Measurements from ENCODE around the gene BCLAF1.

Gene BCLAF1

GRCh38 chr6:136290410-136291010 is 864 bp upstream of the BCLAF1 start:
- H3K4me1 Mint-ChIP-seq (ENCODE audit: low read depth in 2 of 2): peaks cover 44% of the 10 kb centered on the region in 2 donors
- peaks cover 61% of the 10 kb centered on the region for H3K36me3 Mint-ChIP-seq (ENCODE audit: insufficient read depth)

GRCh38 chr6:136289327-136289578 is 393 bp downstream of the BCLAF1 start:
- ATAC-seq (replicated peaks) (peak; percentile 35), DNase-seq (peak; percentile 92 to 93 (median 93))
- Mint-ChIP-seq H3K27ac (peak overlapping the region; percentile 100), H3K9me3 (no peaks in the 10 kb centered on the region), H3K4me1 (ENCODE audit: low read depth in 2 of 2) (peaks cover 53 to 57% of the 10 kb centered on the region in 2 donors), H3K4me3 (peak overlapping the region; percentile 98 to 99), H3K27me3 (no peaks in the 10 kb centered on the region), H3K36me3 (ENCODE audit: insufficient read depth) (peaks cover 72% of the 10 kb centered on the region)

More at GRCh38 chr6:136290410-136291010, 864 bp upstream of the BCLAF1 start:
- peak overlapping the region; percentile 98 to 99 for H3K4me3 Mint-ChIP-seq
- ATAC-seq (replicated peaks) (peak; percentile 51), DNase-seq (peak; percentile 82 to 85 (median 83))
- H3K9me3 Mint-ChIP-seq: no peaks in the 10 kb centered on the region
- H3K27ac Mint-ChIP-seq: peak overlapping the region; percentile 100
- H3K27me3 Mint-ChIP-seq: no peaks in the 10 kb centered on the region

GRCh38 chr6:136288566-136289326 is 900 bp downstream of the BCLAF1 start:
- Mint-ChIP-seq H3K4me3 (peak overlapping the region; percentile 98 to 99), H3K4me1 (ENCODE audit: low read depth in 2 of 2) (peaks cover 56 to 59% of the 10 kb centered on the region in 2 donors), H3K9me3 (no peaks in the 10 kb centered on the region), H3K27ac (peak overlapping the region; percentile 100), H3K36me3 (ENCODE audit: insufficient read depth) (peaks cover 72% of the 10 kb centered on the region), H3K27me3 (no peaks in the 10 kb centered on the region)
- DNase-seq (peak; percentile 91 to 94 (median 93)), ATAC-seq (replicated peaks) (peak; percentile 61)

GRCh38 chr6:136284909-136285308 is 4.7 kb downstream of the BCLAF1 start:
- Mint-ChIP-seq H3K27me3 (no peaks in the 10 kb centered on the region), H3K4me3 (peak overlapping the region; percentile 98 to 99), H3K9me3 (no peaks in the 10 kb centered on the region), H3K36me3 (ENCODE audit: insufficient read depth) (peaks cover 89% of the 10 kb centered on the region), H3K4me1 (ENCODE audit: low read depth in 2 of 2) (peaks cover 68 to 84% of the 10 kb centered on the region in 2 donors), H3K27ac (peak overlapping the region; percentile 100)
- DNase-seq (no peak), ATAC-seq (replicated peaks) (no peak)

- H3K36me3 Mint-ChIP-seq (ENCODE audit: insufficient read depth): peaks cover 86% of the 10 kb centered on the region
- peak overlapping the region; percentile 63 to 79 for H3K4me3 Mint-ChIP-seq
- H3K27ac Mint-ChIP-seq: peak overlapping the region; percentile 65 to 100
- no peaks in the 10 kb centered on the region for H3K27me3 Mint-ChIP-seq
- peak; percentile 44 for ATAC-seq (replicated peaks)
- no peaks in the 10 kb centered on the region for H3K9me3 Mint-ChIP-seq
- H3K4me1 Mint-ChIP-seq (ENCODE audit: low read depth in 2 of 2): peaks cover 56 to 83% of the 10 kb centered on the region in 2 donors
- DNase-seq: no peak
Observed at GRCh38 chr6:136282906-136283305, 6.7 kb downstream of the BCLAF1 start.

GRCh38 chr6:136280032-136280609 is 9.5 kb downstream of the BCLAF1 start:
- H3K27ac Mint-ChIP-seq: peak overlapping the region; percentile 12 to 57

GRCh38 chr6:136274062-136274461 is 15.6 kb downstream of the BCLAF1 start:
- no peak for DNase-seq
- no peak overlapping the region for H3K4me3 Mint-ChIP-seq
- peak overlapping the region; percentile 23 to 73 for H3K27ac Mint-ChIP-seq
- H3K9me3 Mint-ChIP-seq: no peaks in the 10 kb centered on the region
- ATAC-seq (replicated peaks): no peak
- peaks cover 100% of the 10 kb centered on the region for H3K36me3 Mint-ChIP-seq (ENCODE audit: insufficient read depth)
- peaks cover 21 to 55% of the 10 kb centered on the region in 2 donors for H3K4me1 Mint-ChIP-seq (ENCODE audit: low read depth in 2 of 2)
- no peaks in the 10 kb centered on the region for H3K27me3 Mint-ChIP-seq

More at GRCh38 chr6:136280032-136280609, 9.5 kb downstream of the BCLAF1 start:
- H3K9me3 Mint-ChIP-seq: no peaks in the 10 kb centered on the region
- peaks cover 88% of the 10 kb centered on the region for H3K36me3 Mint-ChIP-seq (ENCODE audit: insufficient read depth)
- H3K27me3 Mint-ChIP-seq: no peaks in the 10 kb centered on the region
- H3K4me3 Mint-ChIP-seq: peak overlapping the region in 1 of 2 donors; percentile 79
- no peak for DNase-seq
- H3K4me1 Mint-ChIP-seq (ENCODE audit: low read depth in 2 of 2): peaks cover 43 to 71% of the 10 kb centered on the region in 2 donors
- ATAC-seq (replicated peaks): no peak

GRCh38 chr6:136265101-136265500 is 24.5 kb downstream of the BCLAF1 start:
- ATAC-seq (replicated peaks) (no peak), DNase-seq (no peak)
- Mint-ChIP-seq H3K9me3 (no peaks in the 10 kb centered on the region), H3K27ac (peak overlapping the region; percentile 7 to 29), H3K36me3 (ENCODE audit: insufficient read depth) (peaks cover 98% of the 10 kb centered on the region), H3K4me3 (peak overlapping the region in 1 of 2 donors; percentile 25), H3K4me1 (ENCODE audit: low read depth in 2 of 2) (peaks cover 26 to 41% of the 10 kb centered on the region in 2 donors), H3K27me3 (no peaks in the 10 kb centered on the region)

GRCh38 chr6:136262940-136263339 is 26.7 kb downstream of the BCLAF1 start:
- ATAC-seq (replicated peaks): no peak
- Mint-ChIP-seq H3K27ac (no peak overlapping the region), H3K36me3 (ENCODE audit: insufficient read depth) (peaks cover 98% of the 10 kb centered on the region), H3K4me1 (ENCODE audit: low read depth in 2 of 2) (peaks cover 26 to 33% of the 10 kb centered on the region in 2 donors), H3K4me3 (no peak overlapping the region), H3K27me3 (no peaks in the 10 kb centered on the region), H3K9me3 (no peaks in the 10 kb centered on the region)
- no peak for DNase-seq

GRCh38 chr6:136254851-136255466 is 34.7 kb downstream of the BCLAF1 start:
- H3K27ac Mint-ChIP-seq: no peak overlapping the region
- H3K4me1 Mint-ChIP-seq (ENCODE audit: low read depth in 2 of 2): peaks cover 10 to 33% of the 10 kb centered on the region in 2 donors
- DNase-seq (no peak), ATAC-seq (replicated peaks) (no peak)
- H3K4me3 Mint-ChIP-seq: no peak overlapping the region
- no peaks in the 10 kb centered on the region for H3K9me3 Mint-ChIP-seq
- no peaks in the 10 kb centered on the region for H3K27me3 Mint-ChIP-seq
- H3K36me3 Mint-ChIP-seq (ENCODE audit: insufficient read depth): peaks cover 85% of the 10 kb centered on the region

- Mint-ChIP-seq H3K27me3 (no peaks in the 10 kb centered on the region), H3K27ac (peak overlapping the region in 1 of 2 donors; percentile 71), H3K4me1 (ENCODE audit: low read depth in 2 of 2) (peaks cover 20 to 46% of the 10 kb centered on the region in 2 donors), H3K36me3 (ENCODE audit: insufficient read depth) (peaks cover 76% of the 10 kb centered on the region), H3K4me3 (no peak overlapping the region), H3K9me3 (no peaks in the 10 kb centered on the region)
- DNase-seq (no peak), ATAC-seq (replicated peaks) (no peak)
Observed at GRCh38 chr6:136253734-136254133, 35.9 kb downstream of the BCLAF1 start.

- no peak for DNase-seq
- H3K27ac Mint-ChIP-seq: peak overlapping the region in 1 of 2 donors; percentile 72
- H3K27me3 Mint-ChIP-seq: no peaks in the 10 kb centered on the region
- peaks cover 63% of the 10 kb centered on the region for H3K36me3 Mint-ChIP-seq (ENCODE audit: insufficient read depth)
- no peak overlapping the region for H3K4me3 Mint-ChIP-seq
- ATAC-seq (replicated peaks): no peak
- H3K4me1 Mint-ChIP-seq (ENCODE audit: low read depth in 2 of 2): peaks cover 21 to 47% of the 10 kb centered on the region in 2 donors
- H3K9me3 Mint-ChIP-seq: no peaks in the 10 kb centered on the region
Observed at GRCh38 chr6:136252441-136252840, 37.2 kb downstream of the BCLAF1 start.

GRCh38 chr6:136251394-136251793 is 38.3 kb downstream of the BCLAF1 start:
- Mint-ChIP-seq H3K4me3 (peak overlapping the region; percentile 92 to 98), H3K4me1 (ENCODE audit: low read depth in 2 of 2) (peaks cover 21 to 47% of the 10 kb centered on the region in 2 donors), H3K27ac (peak overlapping the region; percentile 72 to 92), H3K27me3 (no peaks in the 10 kb centered on the region), H3K9me3 (no peaks in the 10 kb centered on the region), H3K36me3 (ENCODE audit: insufficient read depth) (peaks cover 54% of the 10 kb centered on the region)
- DNase-seq (no peak), ATAC-seq (replicated peaks) (no peak)
